C1 segment of cervical spinal cord (tissue), 14 donors: ENCODE results near the gene FLYWCH1.

Experiments
- DNase-seq, 14 donors: peaks; one replicate each; lab custom pipeline; 2025; lab: John Stamatoyannopoulos, UW

FLYWCH1 gene

DNA sequence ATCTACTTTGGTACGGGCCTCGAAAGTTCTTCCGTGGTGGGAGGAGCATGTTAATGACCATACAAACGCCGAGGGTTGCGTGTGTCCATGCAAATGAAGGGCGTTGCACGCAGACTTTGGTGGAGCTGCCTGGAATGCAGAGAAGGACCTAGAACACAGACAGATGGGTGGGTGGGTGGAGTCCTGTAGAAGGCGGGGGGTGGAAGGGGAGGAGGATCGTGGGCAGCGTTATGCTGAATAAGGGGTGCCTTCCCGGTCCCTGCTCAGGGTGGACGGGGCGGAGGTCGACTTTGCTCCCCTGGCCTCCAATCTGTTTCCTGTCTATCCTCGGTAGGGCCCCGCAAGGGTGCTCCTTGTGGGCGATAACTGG lies 56.6 kb downstream of the FLYWCH1 start:
- DNase-seq, result no peak

- peak in 13 of 14 donors; percentile 17 to 89 (median 72) for DNase-seq
Measured at GRCh38 chr16:2968738-2969544, 57.2 kb downstream of the FLYWCH1 start, which contains the start of gene PAQR4. TSS of gene PAQR4 (plus strand) at chr16:2969348. CDS start at chr16:2969675, 327 bp downstream.

DNA sequence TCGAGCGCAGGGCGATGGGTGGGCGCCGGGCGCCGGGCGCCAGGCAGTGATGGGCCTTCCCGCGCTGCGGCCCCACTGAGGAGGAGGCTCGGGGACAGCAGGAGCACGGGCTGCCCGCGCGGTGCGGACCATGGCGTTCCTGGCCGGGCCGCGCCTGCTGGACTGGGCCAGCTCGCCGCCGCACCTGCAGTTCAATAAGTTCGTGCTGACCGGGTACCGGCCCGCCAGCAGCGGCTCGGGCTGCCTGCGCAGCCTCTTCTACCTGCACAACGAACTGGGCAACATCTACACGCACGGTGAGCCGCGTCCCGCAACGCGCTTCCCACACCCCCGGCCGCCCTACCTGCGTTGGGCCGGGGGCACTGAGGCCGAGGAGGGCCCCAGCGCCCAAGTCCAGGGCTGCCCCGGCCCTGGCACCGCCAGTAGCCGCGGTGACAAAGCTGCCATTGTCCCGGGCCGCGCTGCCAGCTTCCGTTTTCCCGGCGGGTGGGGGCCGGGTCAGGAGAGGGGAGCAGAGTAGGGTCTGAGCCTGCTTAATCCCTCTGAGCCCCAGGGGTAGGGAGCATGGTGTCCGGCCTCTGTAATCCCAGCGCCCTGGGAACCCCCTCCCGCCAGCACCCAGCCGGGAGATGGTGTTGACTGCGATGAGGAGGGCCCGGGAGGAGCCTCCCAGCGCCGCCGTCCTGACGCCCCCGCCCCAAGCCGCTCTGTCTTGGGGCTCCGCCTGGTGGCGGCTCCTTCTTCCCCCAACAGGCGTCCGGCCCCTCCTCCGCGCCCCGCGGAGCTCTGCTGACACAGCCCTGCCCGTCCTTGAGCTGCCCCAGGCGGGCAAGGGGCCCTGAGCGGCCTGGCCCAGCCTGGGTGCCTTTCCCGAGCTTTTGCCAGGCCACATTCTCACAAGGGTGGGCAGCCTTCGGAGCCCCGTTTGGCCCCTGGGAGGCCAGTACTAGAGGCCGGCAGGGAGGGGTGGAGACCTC lies 58.1 kb downstream of the FLYWCH1 start:
- DNase-seq, result peak in 12 of 14 donors; percentile 26 to 81 (median 50)

DNA sequence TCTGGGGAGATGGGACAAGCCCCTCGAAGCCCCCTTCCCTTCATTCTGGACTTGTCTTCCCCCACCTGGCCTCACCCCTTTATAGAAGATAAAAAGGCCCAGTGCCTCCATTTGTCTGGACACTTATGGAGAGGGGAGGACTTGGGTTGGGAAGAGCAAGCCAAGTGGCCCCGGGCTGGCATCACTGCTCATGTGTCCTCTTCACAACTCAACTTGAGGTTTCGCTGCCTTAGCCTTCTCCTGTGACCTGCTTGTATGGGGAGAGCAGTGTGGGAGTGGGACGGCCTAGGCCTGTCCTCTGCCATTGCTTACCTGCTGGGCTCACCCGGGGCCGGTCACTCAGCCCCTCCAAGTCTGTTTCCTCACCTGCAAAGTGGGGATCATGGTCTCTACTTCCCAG lies 58.8 kb downstream of the FLYWCH1 start:
- DNase-seq, result peak in 1 of 14 donors; percentile 20

GRCh38 chr16:2971134-2971984 lies 59.6 kb downstream of the FLYWCH1 start:
- DNase-seq, result no peak

- DNase-seq, result peak in 3 of 14 donors; percentile 15 to 24 (median 16)
Measured at GRCh38 chr16:2971985-2972784, 60.5 kb downstream of the FLYWCH1 start.

DNA sequence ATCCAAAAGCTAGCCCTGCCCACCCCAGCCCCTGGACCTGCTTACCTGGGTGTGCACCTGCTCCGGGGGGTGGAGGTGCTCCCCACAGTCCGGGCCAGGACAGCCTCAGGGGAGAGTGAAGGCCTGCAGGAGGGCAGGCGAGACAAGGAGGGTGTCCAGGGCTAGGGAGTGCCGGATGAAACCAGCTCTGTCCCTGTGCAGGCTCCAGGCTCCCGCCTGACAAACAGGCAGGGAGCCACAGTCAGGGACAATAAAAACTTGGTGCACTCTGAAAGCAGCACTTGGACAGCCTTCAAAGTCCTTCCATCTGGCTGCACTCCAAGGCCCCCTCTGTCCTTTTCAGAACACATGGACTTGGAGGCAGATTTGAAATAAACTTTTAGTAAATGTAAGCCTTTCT lies 61.4 kb downstream of the FLYWCH1 start:
- DNase-seq, result peak in 10 of 14 donors; percentile 15 to 69 (median 40)

- peak in 6 of 14 donors; percentile 20 to 54 (median 35) for DNase-seq
Measured at GRCh38 chr16:2973605-2974318, 62.0 kb downstream of the FLYWCH1 start.

- DNase-seq, result no peak
Measured at GRCh38 chr16:2974319-2975056, 62.8 kb downstream of the FLYWCH1 start.

GRCh38 chr16:2975161-2975795 lies 63.5 kb downstream of the FLYWCH1 start:
- no peak for DNase-seq

- DNase-seq, result peak in 4 of 14 donors; percentile 5 to 64 (median 12)
Measured at GRCh38 chr16:2976201-2976600, 64.5 kb downstream of the FLYWCH1 start.

- no peak for DNase-seq
Measured at GRCh38 chr16:2976673-2977072, 64.9 kb downstream of the FLYWCH1 start.

DNA sequence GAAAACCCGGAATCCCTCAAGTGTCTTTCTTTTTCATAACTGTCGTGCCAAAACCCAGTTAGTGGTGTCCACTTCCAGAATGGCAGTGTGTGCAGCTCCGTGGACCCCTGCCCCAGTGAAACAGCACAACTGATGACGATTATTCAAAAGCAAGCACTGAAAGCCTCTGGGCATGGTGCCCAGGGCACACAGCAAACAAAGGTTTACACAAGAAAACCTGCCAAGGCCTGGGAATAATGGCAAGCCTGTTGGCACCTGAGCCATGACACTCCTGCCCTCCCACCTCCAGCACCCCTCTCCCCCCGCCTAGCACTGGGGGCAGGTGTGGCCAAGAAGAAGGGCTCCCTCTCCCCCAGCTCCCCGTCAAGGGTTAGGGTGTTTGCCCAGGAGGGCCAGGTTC lies 65.7 kb downstream of the FLYWCH1 start:
- DNase-seq, result peak in 3 of 14 donors; percentile 8 to 17 (median 10)

GRCh38 chr16:2979669-2980226 lies 68.0 kb downstream of the FLYWCH1 start:
- no peak for DNase-seq

GRCh38 chr16:2980227-2981176 lies 68.8 kb downstream of the FLYWCH1 start, which contains the start of gene PKMYT1:
TSS of gene PKMYT1 (minus strand) at chr16:2980446. CDS start at chr16:2979657, 789 bp downstream.
- peak; percentile 21 to 93 (median 82) for DNase-seq

DNA sequence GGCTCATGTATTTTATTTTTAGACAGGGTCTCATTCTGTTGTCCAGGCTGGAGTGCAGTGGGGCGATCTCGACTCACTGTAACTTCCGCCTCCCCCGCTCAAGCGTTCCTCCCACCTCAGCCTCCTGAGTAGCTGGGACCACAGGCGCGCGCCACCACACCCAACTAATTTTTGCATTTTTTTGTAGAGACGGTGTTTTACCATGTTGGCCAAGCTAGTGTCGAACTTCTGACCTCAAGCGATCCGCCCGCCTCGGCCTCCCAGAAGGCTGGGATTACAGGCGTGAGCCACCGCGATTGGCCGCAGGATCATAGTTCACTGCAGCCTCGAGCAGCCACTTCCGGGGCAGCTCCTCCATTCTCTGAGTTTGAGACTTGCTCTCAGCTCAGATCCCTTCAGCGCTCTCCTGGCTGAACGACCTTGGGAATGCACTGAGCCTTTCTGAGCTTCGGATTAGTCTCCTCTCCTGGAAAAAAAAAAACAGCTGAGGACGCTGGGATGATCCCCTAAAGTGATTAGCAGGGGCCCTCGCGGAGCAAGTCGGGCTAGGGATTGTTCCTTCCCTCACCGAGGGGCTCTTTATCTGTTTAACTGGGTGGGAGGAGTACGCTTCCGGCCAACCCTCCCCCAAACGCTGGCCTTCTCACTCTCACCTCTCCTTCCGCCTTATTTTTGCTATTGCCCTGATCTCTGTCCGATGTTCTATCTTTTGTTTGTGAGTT lies 69.6 kb downstream of the FLYWCH1 start:
- DNase-seq, result no peak
